ENCODE measurements around the gene IGF2. TPM values are rescaled to one million over a fixed set of nuclear protein-coding genes. Genes with fewer than 3 reads are reported as not detected.

IGF2 gene
- total and polyA plus RNA-seq, 2 donors from 2014 or later, result 10.2 to 30.5 TPM

GRCh38 chr11:2090172-2091111, 48.7 kb downstream of the IGF2 start:
- TF ChIP-seq CTCF (IDR thresholded peaks at IDR 0.05; ENCODE audit: borderline replicate concordance, extremely low read depth, insufficient read depth), result no peak
- peak in 1 of 5 donors; percentile 30 for DNase-seq

GRCh38 chr11:2089536-2090165, 49.5 kb downstream of the IGF2 start:
- no peak for FAIRE-seq
- Histone ChIP-seq H3K36me3 (ENCODE audit: control insufficient read depth in 2 of 3, insufficient read depth in 3 of 3, low read length in 3 of 3) (no peaks in the 10 kb centered on the region), H3K27me3 (ENCODE audit: control insufficient read depth, insufficient read depth, low read length) (no peaks in the 10 kb centered on the region), H3K9me3 (ENCODE audit: control insufficient read depth in 2 of 3, insufficient read depth in 1 of 3, low read length in 3 of 3) (no peaks in the 10 kb centered on the region), H3K4me1 (ENCODE audit: control insufficient read depth in 2 of 3, insufficient read depth in 2 of 3, low read depth in 1 of 3, low read length in 3 of 3) (no peaks in the 10 kb centered on the region), H3K4me3 (ENCODE audit: low read length in 3 of 3) (no peak overlapping the region), H3K27ac (ENCODE audit: low read depth in 2 of 2, low read length in 2 of 2) (no peak overlapping the region), H3K9ac (ENCODE audit: low read length in 3 of 3) (no peak overlapping the region)
- DNase-seq, result peak in 1 of 5 donors; percentile 42
- intact Hi-C loops (cut with DNase I), result no loop called here
- TF ChIP-seq CTCF (IDR thresholded peaks at IDR 0.05; ENCODE audit: borderline replicate concordance, extremely low read depth, insufficient read depth), result no peak

More at GRCh38 chr11:2090172-2091111, 48.7 kb downstream of the IGF2 start:
- Histone ChIP-seq H3K4me1 (ENCODE audit: control insufficient read depth in 2 of 3, insufficient read depth in 2 of 3, low read depth in 1 of 3, low read length in 3 of 3) (no peaks in the 10 kb centered on the region), H3K9ac (ENCODE audit: low read length in 3 of 3) (no peak overlapping the region), H3K36me3 (ENCODE audit: control insufficient read depth in 2 of 3, insufficient read depth in 3 of 3, low read length in 3 of 3) (no peaks in the 10 kb centered on the region), H3K9me3 (ENCODE audit: control insufficient read depth in 2 of 3, insufficient read depth in 1 of 3, low read length in 3 of 3) (no peaks in the 10 kb centered on the region), H3K27ac (ENCODE audit: low read depth in 2 of 2, low read length in 2 of 2) (no peak overlapping the region), H3K27me3 (ENCODE audit: control insufficient read depth, insufficient read depth, low read length) (no peaks in the 10 kb centered on the region), H3K4me3 (ENCODE audit: low read length in 3 of 3) (no peak overlapping the region)
- no peak for FAIRE-seq
- intact Hi-C loops (cut with DNase I), result no loop called here

- Histone ChIP-seq H3K9ac (ENCODE audit: low read length in 3 of 3) (no peak overlapping the region), H3K9me3 (ENCODE audit: control insufficient read depth in 2 of 3, insufficient read depth in 1 of 3, low read length in 3 of 3) (peaks cover 0 to 5% (median 2%) of the 10 kb centered on the region in 3 donors), H3K36me3 (ENCODE audit: control insufficient read depth in 2 of 3, insufficient read depth in 3 of 3, low read length in 3 of 3) (no peaks in the 10 kb centered on the region), H3K27ac (ENCODE audit: low read depth in 2 of 2, low read length in 2 of 2) (no peak overlapping the region), H3K27me3 (ENCODE audit: control insufficient read depth, insufficient read depth, low read length) (no peaks in the 10 kb centered on the region), H3K4me3 (ENCODE audit: low read length in 3 of 3) (no peak overlapping the region), H3K4me1 (ENCODE audit: control insufficient read depth in 2 of 3, insufficient read depth in 2 of 3, low read depth in 1 of 3, low read length in 3 of 3) (no peaks in the 10 kb centered on the region)
- no peak for TF ChIP-seq CTCF (IDR thresholded peaks at IDR 0.05; ENCODE audit: borderline replicate concordance, extremely low read depth, insufficient read depth)
- FAIRE-seq (no peak), DNase-seq (peak in 1 of 5 donors; percentile 28)
- intact Hi-C loops (cut with DNase I), result no loop called here
These were observed 50.2 kb downstream of the IGF2 start for GRCh38 chr11:2088746-2089535.
